ENCODE data around the gene KMT2D. TPM values are rescaled to one million over a fixed set of nuclear protein-coding genes. Genes with fewer than 3 reads are reported as not detected.

The KMT2D gene
- total and polyA plus RNA-seq, 2 experiments from 2014 or later, result 17.6 to 120 TPM

DNA sequence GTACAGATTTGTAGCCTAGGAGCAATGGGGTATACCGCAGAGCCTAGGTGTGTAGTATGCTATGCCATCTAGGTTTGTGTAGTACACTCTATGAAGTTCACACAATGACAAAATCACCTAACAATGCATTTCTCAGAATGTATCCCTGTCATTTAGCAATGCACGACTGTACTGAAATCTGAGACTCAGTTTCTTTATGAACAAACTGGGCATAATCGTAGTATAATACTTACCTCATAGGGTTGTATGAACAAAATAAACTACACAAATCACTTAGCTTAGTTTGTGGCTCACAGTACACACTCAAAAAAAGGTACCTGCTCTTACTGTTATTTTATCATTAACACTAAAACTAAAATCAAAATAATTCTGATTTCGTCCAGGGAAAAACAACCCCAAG is 35.1 kb downstream of the KMT2D start:
- Histone ChIP-seq H3F3A (replicated peaks; ENCODE audit: low read depth) (no peaks in the 10 kb centered on the region), H3K36me3 (ENCODE audit: insufficient read depth) (peaks cover 53% of the 10 kb centered on the region), H3K79me2 (replicated peaks; ENCODE audit: insufficient read depth) (no peaks in the 10 kb centered on the region), H4K20me1 (replicated peaks; ENCODE audit: insufficient read depth) (peaks cover 19% of the 10 kb centered on the region), H2AFZ (no peak overlapping the region), H3K4me3 (no peak overlapping the region), H3K27me3 (ENCODE audit: insufficient read depth) (no peaks in the 10 kb centered on the region), H3K4me2 (no peak overlapping the region), H3K9me2 (ENCODE audit: insufficient read depth) (no peaks in the 10 kb centered on the region), H3K27ac (ENCODE audit: low read depth) (no peak overlapping the region), H3K4me1 (ENCODE audit: insufficient read depth) (no peaks in the 10 kb centered on the region)
- H3K9me3 Mint-ChIP-seq, result no peaks in the 10 kb centered on the region
- H3K36me3 Mint-ChIP-seq (ENCODE audit: low read depth), result peaks cover 86% of the 10 kb centered on the region
- DNase-seq (ENCODE audit: low spot score) (no peak), ATAC-seq (no peak)
- H3K27me3 Mint-ChIP-seq (ENCODE audit: insufficient read depth, low read depth, poor library complexity), result peaks cover 6% of the 10 kb centered on the region
- H3K4me3 Mint-ChIP-seq, result no peak overlapping the region
- peaks cover 5% of the 10 kb centered on the region; the same call in 1 of the 3 replicates for H3K4me1 Mint-ChIP-seq
- H3K27ac Mint-ChIP-seq, result no peak overlapping the region
- no peak for TF ChIP-seq JUNB (IDR thresholded peaks at IDR 0.05; ENCODE audit: unreplicated experiment)
- TF ChIP-seq, protein P1, sequence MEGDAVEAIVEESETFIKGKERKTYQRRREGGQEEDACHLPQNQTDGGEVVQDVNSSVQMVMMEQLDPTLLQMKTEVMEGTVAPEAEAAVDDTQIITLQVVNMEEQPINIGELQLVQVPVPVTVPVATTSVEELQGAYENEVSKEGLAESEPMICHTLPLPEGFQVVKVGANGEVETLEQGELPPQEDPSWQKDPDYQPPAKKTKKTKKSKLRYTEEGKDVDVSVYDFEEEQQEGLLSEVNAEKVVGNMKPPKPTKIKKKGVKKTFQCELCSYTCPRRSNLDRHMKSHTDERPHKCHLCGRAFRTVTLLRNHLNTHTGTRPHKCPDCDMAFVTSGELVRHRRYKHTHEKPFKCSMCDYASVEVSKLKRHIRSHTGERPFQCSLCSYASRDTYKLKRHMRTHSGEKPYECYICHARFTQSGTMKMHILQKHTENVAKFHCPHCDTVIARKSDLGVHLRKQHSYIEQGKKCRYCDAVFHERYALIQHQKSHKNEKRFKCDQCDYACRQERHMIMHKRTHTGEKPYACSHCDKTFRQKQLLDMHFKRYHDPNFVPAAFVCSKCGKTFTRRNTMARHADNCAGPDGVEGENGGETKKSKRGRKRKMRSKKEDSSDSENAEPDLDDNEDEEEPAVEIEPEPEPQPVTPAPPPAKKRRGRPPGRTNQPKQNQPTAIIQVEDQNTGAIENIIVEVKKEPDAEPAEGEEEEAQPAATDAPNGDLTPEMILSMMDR (conservative IDR thresholded peaks at IDR 0.05; ENCODE audit: low read depth in 2 of 2), result no peak
- TF ChIP-seq, protein P2, sequence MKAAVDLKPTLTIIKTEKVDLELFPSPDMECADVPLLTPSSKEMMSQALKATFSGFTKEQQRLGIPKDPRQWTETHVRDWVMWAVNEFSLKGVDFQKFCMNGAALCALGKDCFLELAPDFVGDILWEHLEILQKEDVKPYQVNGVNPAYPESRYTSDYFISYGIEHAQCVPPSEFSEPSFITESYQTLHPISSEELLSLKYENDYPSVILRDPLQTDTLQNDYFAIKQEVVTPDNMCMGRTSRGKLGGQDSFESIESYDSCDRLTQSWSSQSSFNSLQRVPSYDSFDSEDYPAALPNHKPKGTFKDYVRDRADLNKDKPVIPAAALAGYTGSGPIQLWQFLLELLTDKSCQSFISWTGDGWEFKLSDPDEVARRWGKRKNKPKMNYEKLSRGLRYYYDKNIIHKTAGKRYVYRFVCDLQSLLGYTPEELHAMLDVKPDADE (IDR thresholded peaks at IDR 0.05), result no peak
- TF ChIP-seq, protein P3, sequence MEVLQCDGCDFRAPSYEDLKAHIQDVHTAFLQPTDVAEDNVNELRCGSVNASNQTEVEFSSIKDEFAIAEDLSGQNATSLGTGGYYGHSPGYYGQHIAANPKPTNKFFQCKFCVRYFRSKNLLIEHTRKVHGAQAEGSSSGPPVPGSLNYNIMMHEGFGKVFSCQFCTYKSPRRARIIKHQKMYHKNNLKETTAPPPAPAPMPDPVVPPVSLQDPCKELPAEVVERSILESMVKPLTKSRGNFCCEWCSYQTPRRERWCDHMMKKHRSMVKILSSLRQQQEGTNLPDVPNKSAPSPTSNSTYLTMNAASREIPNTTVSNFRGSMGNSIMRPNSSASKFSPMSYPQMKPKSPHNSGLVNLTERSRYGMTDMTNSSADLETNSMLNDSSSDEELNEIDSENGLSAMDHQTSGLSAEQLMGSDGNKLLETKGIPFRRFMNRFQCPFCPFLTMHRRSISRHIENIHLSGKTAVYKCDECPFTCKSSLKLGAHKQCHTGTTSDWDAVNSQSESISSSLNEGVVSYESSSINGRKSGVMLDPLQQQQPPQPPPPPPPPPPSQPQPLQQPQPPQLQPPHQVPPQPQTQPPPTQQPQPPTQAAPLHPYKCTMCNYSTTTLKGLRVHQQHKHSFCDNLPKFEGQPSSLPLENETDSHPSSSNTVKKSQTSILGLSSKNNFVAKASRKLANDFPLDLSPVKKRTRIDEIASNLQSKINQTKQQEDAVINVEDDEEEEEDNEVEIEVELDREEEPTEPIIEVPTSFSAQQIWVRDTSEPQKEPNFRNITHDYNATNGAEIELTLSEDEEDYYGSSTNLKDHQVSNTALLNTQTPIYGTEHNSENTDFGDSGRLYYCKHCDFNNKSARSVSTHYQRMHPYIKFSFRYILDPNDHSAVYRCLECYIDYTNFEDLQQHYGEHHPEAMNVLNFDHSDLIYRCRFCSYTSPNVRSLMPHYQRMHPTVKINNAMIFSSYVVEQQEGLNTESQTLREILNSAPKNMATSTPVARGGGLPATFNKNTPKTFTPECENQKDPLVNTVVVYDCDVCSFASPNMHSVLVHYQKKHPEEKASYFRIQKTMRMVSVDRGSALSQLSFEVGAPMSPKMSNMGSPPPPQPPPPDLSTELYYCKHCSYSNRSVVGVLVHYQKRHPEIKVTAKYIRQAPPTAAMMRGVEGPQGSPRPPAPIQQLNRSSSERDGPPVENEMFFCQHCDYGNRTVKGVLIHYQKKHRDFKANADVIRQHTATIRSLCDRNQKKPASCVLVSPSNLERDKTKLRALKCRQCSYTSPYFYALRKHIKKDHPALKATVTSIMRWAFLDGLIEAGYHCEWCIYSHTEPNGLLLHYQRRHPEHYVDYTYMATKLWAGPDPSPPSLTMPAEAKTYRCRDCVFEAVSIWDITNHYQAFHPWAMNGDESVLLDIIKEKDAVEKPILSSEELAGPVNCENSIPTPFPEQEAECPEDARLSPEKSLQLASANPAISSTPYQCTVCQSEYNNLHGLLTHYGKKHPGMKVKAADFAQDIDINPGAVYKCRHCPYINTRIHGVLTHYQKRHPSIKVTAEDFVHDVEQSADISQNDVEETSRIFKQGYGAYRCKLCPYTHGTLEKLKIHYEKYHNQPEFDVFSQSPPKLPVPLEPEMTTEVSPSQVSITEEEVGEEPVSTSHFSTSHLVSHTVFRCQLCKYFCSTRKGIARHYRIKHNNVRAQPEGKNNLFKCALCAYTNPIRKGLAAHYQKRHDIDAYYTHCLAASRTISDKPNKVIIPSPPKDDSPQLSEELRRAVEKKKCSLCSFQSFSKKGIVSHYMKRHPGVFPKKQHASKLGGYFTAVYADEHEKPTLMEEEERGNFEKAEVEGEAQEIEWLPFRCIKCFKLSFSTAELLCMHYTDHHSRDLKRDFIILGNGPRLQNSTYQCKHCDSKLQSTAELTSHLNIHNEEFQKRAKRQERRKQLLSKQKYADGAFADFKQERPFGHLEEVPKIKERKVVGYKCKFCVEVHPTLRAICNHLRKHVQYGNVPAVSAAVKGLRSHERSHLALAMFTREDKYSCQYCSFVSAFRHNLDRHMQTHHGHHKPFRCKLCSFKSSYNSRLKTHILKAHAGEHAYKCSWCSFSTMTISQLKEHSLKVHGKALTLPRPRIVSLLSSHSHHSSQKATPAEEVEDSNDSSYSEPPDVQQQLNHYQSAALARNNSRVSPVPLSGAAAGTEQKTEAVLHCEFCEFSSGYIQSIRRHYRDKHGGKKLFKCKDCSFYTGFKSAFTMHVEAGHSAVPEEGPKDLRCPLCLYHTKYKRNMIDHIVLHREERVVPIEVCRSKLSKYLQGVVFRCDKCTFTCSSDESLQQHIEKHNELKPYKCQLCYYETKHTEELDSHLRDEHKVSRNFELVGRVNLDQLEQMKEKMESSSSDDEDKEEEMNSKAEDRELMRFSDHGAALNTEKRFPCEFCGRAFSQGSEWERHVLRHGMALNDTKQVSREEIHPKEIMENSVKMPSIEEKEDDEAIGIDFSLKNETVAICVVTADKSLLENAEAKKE (CRISPR knock-in tag; IDR thresholded peaks at IDR 0.05), result no peak
- TF ChIP-seq EZH2 (IDR thresholded peaks at IDR 0.05; ENCODE audit: low read depth, unreplicated experiment), result no peak
- TF ChIP-seq ZNF114 (CRISPR knock-in tag; IDR thresholded peaks at IDR 0.05), result no peak
- no peak for TF ChIP-seq NANOG (IDR thresholded peaks at IDR 0.05; ENCODE audit: borderline replicate concordance)
- no peak for TF ChIP-seq EZH2phosphoT487 (IDR thresholded peaks at IDR 0.05; ENCODE audit: unreplicated experiment)
- no peak for TF ChIP-seq ZNF331 (CRISPR knock-in tag; IDR thresholded peaks at IDR 0.05; ENCODE audit: low read depth)
- no peak for TF ChIP-seq POLR2AphosphoS5 (IDR thresholded peaks at IDR 0.05; ENCODE audit: low read depth)

All from GM23338 (cell line).